Activated naive CD8-positive, alpha-beta T cell treated with anti-CD3 and anti-CD28 coated beads for 36 hours (primary cell): ENCODE data around the gene CRIP1. TPM values are rescaled to one million over a fixed set of nuclear protein-coding genes. Genes with fewer than 3 reads are reported as not detected.

Experiments
- DNase-seq: peaks from one replicate; pipeline ENCODE4 v3.0.0; 2021
- H3K27ac Mint-ChIP-seq: one replicate; pipeline ENCODE4 v1.8.0; 2022; ENCODE audit warnings: mild to moderate bottlenecking, moderate library complexity, mixed read lengths
- H3K27me3 Mint-ChIP-seq: one replicate; pipeline ENCODE4 v1.8.0; 2022; ENCODE audit warnings: mild to moderate bottlenecking, mixed read lengths
- H3K36me3 Mint-ChIP-seq: one replicate; pipeline ENCODE4 v1.8.0; 2021; ENCODE audit warnings: mild to moderate bottlenecking, mixed read lengths
- H3K4me1 Mint-ChIP-seq: one replicate; pipeline ENCODE4 v1.8.0; 2021; ENCODE audit warnings: mixed read lengths
- H3K4me3 Mint-ChIP-seq: one replicate; pipeline ENCODE4 v1.8.0; 2022; ENCODE audit warnings: mild to moderate bottlenecking, moderate library complexity, mixed read lengths
- H3K9me3 Mint-ChIP-seq: one replicate; pipeline ENCODE4 v1.8.0; 2022; ENCODE audit warnings: mixed read lengths
- total RNA-seq, 2 experiments: library from RNA; stranded (reverse); gene quantifications; one replicate each; pipeline ENCODE4 v1.2.3, GENCODE V29; 2021

CRIP1 gene
- total RNA-seq, 2 experiments from 2014 or later, result 82.5 to 87.3 TPM

- H3K4me1 Mint-ChIP-seq, result peaks cover 19% of the 10 kb centered on the region
- no peak for DNase-seq
- peaks cover 8% of the 10 kb centered on the region for H3K27me3 Mint-ChIP-seq
- no peaks in the 10 kb centered on the region for H3K9me3 Mint-ChIP-seq
- peaks cover 16% of the 10 kb centered on the region for H3K36me3 Mint-ChIP-seq
- no peak overlapping the region for H3K27ac Mint-ChIP-seq
- no peak overlapping the region for H3K4me3 Mint-ChIP-seq
These were observed 45.4 kb downstream of the CRIP1 start for GRCh38 chr14:105531894-105532623.

GRCh38 chr14:105532735-105533141 lies 46.1 kb downstream of the CRIP1 start:
- H3K4me3 Mint-ChIP-seq, result no peak overlapping the region
- no peaks in the 10 kb centered on the region for H3K9me3 Mint-ChIP-seq
- peaks cover 12% of the 10 kb centered on the region for H3K4me1 Mint-ChIP-seq
- DNase-seq, result no peak
- peaks cover under 1% of the 10 kb centered on the region for H3K27me3 Mint-ChIP-seq
- peaks cover 12% of the 10 kb centered on the region for H3K36me3 Mint-ChIP-seq
- H3K27ac Mint-ChIP-seq, result peak overlapping the region; percentile 17

DNA sequence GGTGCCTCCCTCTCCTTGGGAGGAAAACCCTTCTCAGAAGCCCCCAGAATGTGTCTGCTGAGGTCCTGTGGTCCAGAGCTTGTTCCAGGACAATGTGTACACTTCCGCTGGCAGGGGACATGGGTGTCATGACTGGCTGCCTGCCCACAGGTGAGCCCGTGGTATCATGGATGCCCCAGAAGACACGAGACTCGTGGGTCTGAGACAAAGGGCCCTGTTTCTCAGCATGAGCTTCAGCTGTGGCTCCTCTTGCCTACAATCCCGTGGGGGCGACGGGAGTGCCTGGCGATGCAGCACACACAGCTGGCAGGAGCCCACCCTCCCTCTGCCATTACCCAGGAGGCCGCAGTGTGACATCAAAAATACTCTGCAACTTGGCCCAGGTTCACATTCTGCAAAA lies 46.7 kb downstream of the CRIP1 start:
- Mint-ChIP-seq H3K27ac (no peak overlapping the region), H3K27me3 (peaks cover 4% of the 10 kb centered on the region), H3K36me3 (peaks cover 12% of the 10 kb centered on the region), H3K4me3 (no peak overlapping the region), H3K4me1 (peaks cover 13% of the 10 kb centered on the region), H3K9me3 (no peaks in the 10 kb centered on the region)
- DNase-seq, result no peak

GRCh38 chr14:105533811-105534498 lies 47.3 kb downstream of the CRIP1 start:
- H3K4me1 Mint-ChIP-seq, result peaks cover 11% of the 10 kb centered on the region
- peaks cover 9% of the 10 kb centered on the region for H3K36me3 Mint-ChIP-seq
- no peak for DNase-seq
- no peak overlapping the region for H3K4me3 Mint-ChIP-seq
- no peaks in the 10 kb centered on the region for H3K9me3 Mint-ChIP-seq
- peak overlapping the region; percentile 48 for H3K27ac Mint-ChIP-seq
- peaks cover 8% of the 10 kb centered on the region for H3K27me3 Mint-ChIP-seq

- Mint-ChIP-seq H3K36me3 (peaks cover 6% of the 10 kb centered on the region), H3K4me1 (peaks cover 11% of the 10 kb centered on the region), H3K27ac (no peak overlapping the region)
These were observed 47.9 kb downstream of the CRIP1 start for GRCh38 chr14:105534586-105534985.

DNA sequence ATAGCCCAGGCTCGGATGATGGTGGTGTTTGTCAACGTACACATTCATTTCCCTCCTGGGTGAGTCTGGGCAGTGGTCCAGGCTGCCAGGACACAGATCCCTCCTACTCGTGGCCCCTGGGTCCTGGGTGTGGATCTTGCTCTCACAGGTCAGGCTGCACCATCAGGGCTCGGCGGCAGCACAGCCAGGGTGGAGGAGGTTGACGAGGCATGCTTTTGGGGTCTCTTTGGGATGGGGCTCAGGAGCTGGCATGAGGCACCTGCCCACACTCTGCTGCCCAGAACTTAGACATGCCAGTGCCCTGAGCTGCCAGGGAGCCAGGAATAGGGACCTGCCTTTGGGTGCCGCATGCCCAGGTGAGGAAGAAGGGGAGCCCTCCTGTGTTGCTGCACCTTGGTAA lies 49.4 kb downstream of the CRIP1 start:
- H3K9me3 Mint-ChIP-seq, result no peaks in the 10 kb centered on the region
- peaks cover 12% of the 10 kb centered on the region for H3K27me3 Mint-ChIP-seq
- DNase-seq, result no peak
- no peak overlapping the region for H3K4me3 Mint-ChIP-seq
- no peak overlapping the region for H3K27ac Mint-ChIP-seq
- H3K36me3 Mint-ChIP-seq, result peaks cover 1% of the 10 kb centered on the region
- H3K4me1 Mint-ChIP-seq, result peaks cover 5% of the 10 kb centered on the region

More at GRCh38 chr14:105534586-105534985, 47.9 kb downstream of the CRIP1 start:
- no peak overlapping the region for H3K4me3 Mint-ChIP-seq
- no peak for DNase-seq
- H3K9me3 Mint-ChIP-seq, result no peaks in the 10 kb centered on the region
- H3K27me3 Mint-ChIP-seq, result peaks cover 12% of the 10 kb centered on the region

- Mint-ChIP-seq H3K9me3 (no peaks in the 10 kb centered on the region), H3K27ac (no peak overlapping the region), H3K4me3 (no peak overlapping the region), H3K4me1 (peaks cover 5% of the 10 kb centered on the region), H3K36me3 (peaks cover 1% of the 10 kb centered on the region), H3K27me3 (peaks cover 17% of the 10 kb centered on the region)
- no peak for DNase-seq
These were observed 50.2 kb downstream of the CRIP1 start for GRCh38 chr14:105536691-105537579.

- peaks cover 1% of the 10 kb centered on the region for H3K36me3 Mint-ChIP-seq
- peaks cover 18% of the 10 kb centered on the region for H3K27me3 Mint-ChIP-seq
- H3K4me3 Mint-ChIP-seq, result no peak overlapping the region
- peaks cover 2% of the 10 kb centered on the region for H3K4me1 Mint-ChIP-seq
- H3K27ac Mint-ChIP-seq, result no peak overlapping the region
- DNase-seq, result peak; percentile 67
- H3K9me3 Mint-ChIP-seq, result no peaks in the 10 kb centered on the region
These were observed 51.1 kb downstream of the CRIP1 start for GRCh38 chr14:105537580-105538474.

Other genes with a start within 250 kb of the CRIP1 start
- gene BTBD6, start 238.4 kb upstream of the CRIP1 start, total RNA-seq, result 10 to 100 TPM; 33.9 to 35.2 TPM
- 10 to 100 TPM; 21.9 to 22.8 TPM for gene BRF1, start 185.9 kb upstream of the CRIP1 start, total RNA-seq
- 10 to 100 TPM; 21.1 to 22.2 TPM for gene PACS2, start 172.1 kb upstream of the CRIP1 start, total RNA-seq
- 1 to 10 TPM in 1 of 2 experiments, under 1 TPM in 1; 0.56 to 2.1 TPM for gene TEX22, start 88.3 kb upstream of the CRIP1 start, total RNA-seq
- 100 to 1,000 TPM; 148 to 149 TPM for gene MTA1, start 67.1 kb upstream of the CRIP1 start, total RNA-seq
- gene CRIP2, start 12.1 kb upstream of the CRIP1 start, total RNA-seq, result under 1 TPM; 0.16 to 0.41 TPM
- 10 to 100 TPM; 33.6 to 34.9 TPM for gene TEDC1, start 4.4 kb downstream of the CRIP1 start, total RNA-seq
- gene TMEM121, start 39.7 kb downstream of the CRIP1 start, total RNA-seq, result 10 to 100 TPM; 16.7 to 16.8 TPM